Breast epithelium (tissue), 3 donors: ENCODE data around the gene MIOX.

Source experiments
- POLR2A ChIP-seq: fragments of 450-650 bp; IDR thresholded peaks from one replicate; pipeline ENCODE4 v1.6.1; 2016; ENCODE audit warnings: antibody characterized with exemption, mild to moderate bottlenecking, moderate library complexity
- TF ChIP-seq, protein P1 (sequence below), 3 donors: fragments of 450-650 bp; IDR thresholded peaks; one replicate each; pipeline ENCODE4 v1.5.1; 2016 to 2017; ENCODE audit warnings: antibody characterized with exemption in 3 of 3, mild to moderate bottlenecking in 3 of 3, moderate library complexity in 3 of 3

DNA sequence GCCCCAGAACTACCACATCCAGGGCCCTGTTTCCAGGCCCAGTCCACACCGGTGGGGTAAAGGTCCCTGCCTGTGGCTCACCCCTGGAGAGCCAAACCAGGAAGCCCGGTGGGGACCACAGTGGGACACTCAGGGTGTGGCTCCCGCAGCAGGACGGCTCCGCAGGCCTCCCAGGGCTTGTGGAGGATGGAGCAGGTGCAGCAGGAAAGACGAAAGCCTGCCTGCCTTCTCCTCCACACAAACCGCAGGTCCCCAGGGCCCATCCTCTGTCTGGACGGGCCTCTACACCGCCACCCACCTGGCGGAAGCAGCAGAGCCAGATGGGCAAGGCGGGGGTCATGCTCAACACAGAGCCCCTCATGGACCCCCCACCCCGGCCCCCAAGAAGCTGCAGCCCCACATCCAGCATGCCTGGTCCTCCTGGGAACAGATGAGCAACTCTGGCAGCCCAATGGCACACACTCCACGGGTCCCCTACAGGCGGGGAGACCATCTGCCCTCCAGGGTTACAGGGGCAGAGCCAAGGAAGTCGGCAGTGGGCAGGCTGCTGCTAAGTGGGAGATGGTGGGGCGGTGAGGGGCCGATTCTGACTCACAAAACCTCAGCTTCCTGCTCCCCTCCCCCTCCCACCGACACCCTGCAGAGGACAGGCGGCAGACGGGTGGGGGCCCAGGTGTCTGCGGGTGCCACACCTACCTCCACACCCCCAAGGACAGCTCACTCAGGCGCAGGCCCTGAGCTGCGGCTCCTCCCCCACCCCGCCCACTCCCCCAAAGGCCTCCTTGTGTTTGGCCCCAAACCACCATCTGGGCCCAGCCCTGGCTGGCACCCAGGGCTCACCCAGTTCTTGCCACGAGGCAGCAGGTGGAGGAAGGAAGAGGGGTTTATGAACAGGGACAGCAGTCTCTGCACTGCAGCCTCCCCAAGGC, 17.0 kb upstream of the MIOX start:
- TF ChIP-seq, protein P1, sequence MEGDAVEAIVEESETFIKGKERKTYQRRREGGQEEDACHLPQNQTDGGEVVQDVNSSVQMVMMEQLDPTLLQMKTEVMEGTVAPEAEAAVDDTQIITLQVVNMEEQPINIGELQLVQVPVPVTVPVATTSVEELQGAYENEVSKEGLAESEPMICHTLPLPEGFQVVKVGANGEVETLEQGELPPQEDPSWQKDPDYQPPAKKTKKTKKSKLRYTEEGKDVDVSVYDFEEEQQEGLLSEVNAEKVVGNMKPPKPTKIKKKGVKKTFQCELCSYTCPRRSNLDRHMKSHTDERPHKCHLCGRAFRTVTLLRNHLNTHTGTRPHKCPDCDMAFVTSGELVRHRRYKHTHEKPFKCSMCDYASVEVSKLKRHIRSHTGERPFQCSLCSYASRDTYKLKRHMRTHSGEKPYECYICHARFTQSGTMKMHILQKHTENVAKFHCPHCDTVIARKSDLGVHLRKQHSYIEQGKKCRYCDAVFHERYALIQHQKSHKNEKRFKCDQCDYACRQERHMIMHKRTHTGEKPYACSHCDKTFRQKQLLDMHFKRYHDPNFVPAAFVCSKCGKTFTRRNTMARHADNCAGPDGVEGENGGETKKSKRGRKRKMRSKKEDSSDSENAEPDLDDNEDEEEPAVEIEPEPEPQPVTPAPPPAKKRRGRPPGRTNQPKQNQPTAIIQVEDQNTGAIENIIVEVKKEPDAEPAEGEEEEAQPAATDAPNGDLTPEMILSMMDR (IDR thresholded peaks at IDR 0.05), result no peak
- no peak for TF ChIP-seq POLR2A
